HepG2 (cell line): ENCODE data around the gene RNASE7.

ENCODE experiments used
- HHEX ChIP-seq: IDR thresholded peaks from 2 replicates; pipeline ENCODE4 v1.6.1; 2016; ENCODE audit warnings: control low read depth
- SIN3A ChIP-seq: IDR thresholded peaks from 2 replicates; pipeline ENCODE4 v1.6.1; 2011; ENCODE audit warnings: low read depth, mild to moderate bottlenecking, control low read depth, low read length, borderline replicate concordance
- ZNF343 ChIP-seq: sonication (generic); formaldehyde crosslinking; IDR thresholded peaks from 2 replicates; pipeline ENCODE4 v1.4.0; 2020; ENCODE audit warnings: mild to moderate bottlenecking, missing genetic modification reagents

GRCh38 chr14:21086908-21087293, 44.7 kb downstream of the RNASE7 start:
- TF ChIP-seq SIN3A = no peak
- no peak for TF ChIP-seq HHEX (CRISPR knock-in tag)
- no peak for TF ChIP-seq ZNF343 (CRISPR knock-in tag)
